HEK293T (cell line): ENCODE measurements around the gene SYN1.

Experiments
- ARNT ChIP-seq: fragments of 450-650 bp; IDR thresholded peaks from 2 replicates; pipeline ENCODE4 v1.6.1; 2017; ENCODE audit warnings: mild to moderate bottlenecking
- BHLHE40 ChIP-seq: fragments of 450-650 bp; IDR thresholded peaks from 2 replicates; pipeline ENCODE4 v1.6.1; 2016; ENCODE audit warnings: mild to moderate bottlenecking, moderate library complexity, borderline replicate concordance
- CTBP1 ChIP-seq: fragments of 450-650 bp; IDR thresholded peaks from 2 replicates; pipeline ENCODE4 v1.6.1; 2016; ENCODE audit warnings: borderline replicate concordance
- ELF4 ChIP-seq: fragments of 450-650 bp; IDR thresholded peaks from 2 replicates; pipeline ENCODE4 v1.6.1; 2017; ENCODE audit warnings: antibody characterized with exemption
- FOXA1 ChIP-seq: fragments of 450-650 bp; IDR thresholded peaks from 2 replicates; pipeline ENCODE4 v1.6.1; 2016; ENCODE audit warnings: mild to moderate bottlenecking
- FOXK2 ChIP-seq: fragments of 450-650 bp; IDR thresholded peaks from 2 replicates; pipeline ENCODE4 v1.6.1; 2016; ENCODE audit warnings: mild to moderate bottlenecking
- FOXM1 ChIP-seq: fragments of 450-650 bp; IDR thresholded peaks from 2 replicates; pipeline ENCODE4 v1.6.1; 2017; ENCODE audit warnings: mild to moderate bottlenecking, borderline replicate concordance
- HDGF ChIP-seq: fragments of 450-650 bp; IDR thresholded peaks from 2 replicates; pipeline ENCODE4 v1.6.1; 2017; ENCODE audit warnings: antibody characterized with exemption, borderline replicate concordance
- LEF1 ChIP-seq: fragments of 450-650 bp; IDR thresholded peaks from 2 replicates; pipeline ENCODE4 v1.6.1; 2017; ENCODE audit warnings: mild to moderate bottlenecking, borderline replicate concordance
- NFRKB ChIP-seq: fragments of 450-650 bp; IDR thresholded peaks from 2 replicates; pipeline ENCODE4 v1.6.1; 2016; ENCODE audit warnings: mild to moderate bottlenecking, moderate library complexity
- TARDBP ChIP-seq: fragments of 450-650 bp; IDR thresholded peaks from 2 replicates; pipeline ENCODE4 v1.6.1; 2016

DNA sequence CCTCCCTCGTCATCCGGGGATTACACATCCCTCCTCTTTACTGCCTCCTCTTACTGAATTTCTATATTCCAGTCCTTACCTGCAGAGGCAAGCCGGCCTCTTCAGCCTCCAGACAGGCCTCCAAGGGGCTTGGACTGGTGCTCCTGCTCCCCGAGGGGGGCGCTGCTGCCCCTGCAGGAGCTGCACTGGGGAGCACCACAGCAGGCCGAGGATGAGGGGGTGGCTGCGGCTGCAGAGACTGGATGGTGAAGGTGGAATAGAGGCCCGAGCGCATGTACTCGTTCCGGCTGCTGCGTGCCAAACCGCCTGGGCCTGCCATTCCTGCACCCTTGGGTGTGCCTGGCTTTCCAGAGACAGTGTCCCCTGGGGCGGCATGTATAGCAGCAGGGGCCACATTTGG, 19.2 kb upstream of the SYN1 start:
- TF ChIP-seq ARNT (no peak), CTBP1 (no peak), FOXA1 (no peak), TARDBP (no peak), ELF4 (no peak), LEF1 (no peak), HDGF (no peak), BHLHE40 (no peak), FOXK2 (no peak), NFRKB (no peak), FOXM1 (no peak)
